Brain microvascular endothelial cell (primary cell): ENCODE measurements around the gene PYY.

Experiments
- DNase-seq: peaks from one replicate; pipeline ENCODE4 v3.0.0-alpha.2; 2020
- H3K27ac ChIP-seq: fragments of 250-450 bp; sonication (Bioruptor Pico); 2 replicates; pipeline ENCODE4 v1.5.1; 2020; ENCODE audit warnings: mild to moderate bottlenecking, moderate library complexity
- H3K27me3 ChIP-seq: fragments of 250-450 bp; sonication (Bioruptor Pico); replicated peaks from 2 replicates; pipeline ENCODE4 v1.5.1; 2020; ENCODE audit warnings: mild to moderate bottlenecking
- H3K36me3 ChIP-seq: fragments of 250-450 bp; sonication (Bioruptor Pico); replicated peaks from 2 replicates; pipeline ENCODE4 v1.5.1; 2020; ENCODE audit warnings: mild to moderate bottlenecking
- H3K4me3 ChIP-seq: 2 replicates; pipeline ENCODE4 v1.5.1; 2011; ENCODE audit warnings: low read depth, mild to moderate bottlenecking, control low read depth, low read length, moderate library complexity
- in situ Hi-C: cut with HindIII; loops from 2 replicates; pipeline ENCODE4 v1.10.0; 2017; ENCODE audit warnings: low sequenced_read_pairs, low pct_ligation_motif_present
- TF ChIP-seq, protein P1 (sequence below): IDR thresholded peaks from 2 replicates; pipeline ENCODE4 v1.5.1; 2011; ENCODE audit warnings: low read depth, mild to moderate bottlenecking, moderate library complexity, low read length, control low read depth, inconsistent platforms; ENCODE audit errors: missing control alignments

Gene PYY

DNA sequence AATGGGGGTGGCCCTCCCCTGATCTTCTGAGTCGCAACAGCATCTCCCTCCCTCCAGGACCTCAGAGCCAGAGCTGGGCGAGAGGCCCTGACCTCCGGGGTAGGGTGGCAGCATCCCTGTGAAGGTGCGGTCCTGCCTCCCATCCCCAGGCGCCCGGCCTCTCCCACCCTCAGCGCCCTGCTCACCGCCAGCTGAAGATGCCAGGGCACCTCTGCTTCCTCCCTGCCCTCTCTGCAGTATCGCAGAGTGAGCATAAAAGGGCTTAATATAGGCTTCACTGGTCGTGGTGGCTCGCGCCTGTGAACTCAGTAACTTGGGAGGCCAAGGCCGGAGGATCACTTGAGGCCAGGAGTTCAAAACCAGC is 35.7 kb downstream of the PYY start:
- TF ChIP-seq, protein P1, sequence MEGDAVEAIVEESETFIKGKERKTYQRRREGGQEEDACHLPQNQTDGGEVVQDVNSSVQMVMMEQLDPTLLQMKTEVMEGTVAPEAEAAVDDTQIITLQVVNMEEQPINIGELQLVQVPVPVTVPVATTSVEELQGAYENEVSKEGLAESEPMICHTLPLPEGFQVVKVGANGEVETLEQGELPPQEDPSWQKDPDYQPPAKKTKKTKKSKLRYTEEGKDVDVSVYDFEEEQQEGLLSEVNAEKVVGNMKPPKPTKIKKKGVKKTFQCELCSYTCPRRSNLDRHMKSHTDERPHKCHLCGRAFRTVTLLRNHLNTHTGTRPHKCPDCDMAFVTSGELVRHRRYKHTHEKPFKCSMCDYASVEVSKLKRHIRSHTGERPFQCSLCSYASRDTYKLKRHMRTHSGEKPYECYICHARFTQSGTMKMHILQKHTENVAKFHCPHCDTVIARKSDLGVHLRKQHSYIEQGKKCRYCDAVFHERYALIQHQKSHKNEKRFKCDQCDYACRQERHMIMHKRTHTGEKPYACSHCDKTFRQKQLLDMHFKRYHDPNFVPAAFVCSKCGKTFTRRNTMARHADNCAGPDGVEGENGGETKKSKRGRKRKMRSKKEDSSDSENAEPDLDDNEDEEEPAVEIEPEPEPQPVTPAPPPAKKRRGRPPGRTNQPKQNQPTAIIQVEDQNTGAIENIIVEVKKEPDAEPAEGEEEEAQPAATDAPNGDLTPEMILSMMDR, result no peak
- Histone ChIP-seq H3K4me3 (no peak overlapping the region), H3K36me3 (no peaks in the 10 kb centered on the region), H3K27ac (no peak overlapping the region), H3K27me3 (peaks cover 2% of the 10 kb centered on the region)
- DNase-seq, result no peak
- in situ Hi-C loops, result no loop called here

DNA sequence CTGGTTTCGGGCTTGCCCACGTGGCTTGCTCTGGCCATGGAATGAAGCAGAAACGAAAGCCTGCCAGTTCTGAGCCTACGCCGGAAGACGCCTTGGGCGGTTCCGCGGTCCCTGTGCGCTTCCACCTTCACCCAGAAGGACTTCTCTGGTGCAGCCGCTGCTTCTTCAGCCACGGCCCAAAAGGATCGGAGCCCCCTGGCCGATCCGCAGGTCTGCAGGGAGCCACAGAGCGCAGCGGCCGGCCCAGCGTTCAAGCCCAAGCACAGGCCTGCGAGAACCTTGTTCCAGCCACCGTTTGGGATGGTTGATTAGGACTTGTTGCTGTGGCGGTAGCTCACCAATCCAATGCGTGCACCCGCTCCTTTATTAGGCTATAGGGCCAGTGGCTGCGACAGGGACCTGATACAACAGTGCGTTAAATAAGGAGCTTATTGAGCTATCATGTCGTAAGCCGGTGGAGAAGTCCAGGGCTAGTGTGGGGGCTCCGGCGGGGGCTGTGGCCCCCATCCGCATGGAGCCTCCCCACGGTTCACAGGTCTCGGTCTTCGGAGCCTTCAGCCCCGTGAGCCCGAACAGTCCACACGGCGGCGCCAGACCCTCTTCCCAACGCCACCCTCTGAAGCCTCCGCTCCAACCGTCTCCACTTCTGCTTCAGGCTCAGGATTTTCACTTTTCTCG is 36.3 kb downstream of the PYY start:
- DNase-seq, result peak; percentile 11
- no peak overlapping the region for H3K27ac ChIP-seq
- peaks cover 2% of the 10 kb centered on the region for H3K27me3 ChIP-seq
- in situ Hi-C loops, result no loop called here
- TF ChIP-seq, protein P1, result peak; percentile 78
- no peaks in the 10 kb centered on the region for H3K36me3 ChIP-seq
- H3K4me3 ChIP-seq, result peak overlapping the region; percentile 3

DNA sequence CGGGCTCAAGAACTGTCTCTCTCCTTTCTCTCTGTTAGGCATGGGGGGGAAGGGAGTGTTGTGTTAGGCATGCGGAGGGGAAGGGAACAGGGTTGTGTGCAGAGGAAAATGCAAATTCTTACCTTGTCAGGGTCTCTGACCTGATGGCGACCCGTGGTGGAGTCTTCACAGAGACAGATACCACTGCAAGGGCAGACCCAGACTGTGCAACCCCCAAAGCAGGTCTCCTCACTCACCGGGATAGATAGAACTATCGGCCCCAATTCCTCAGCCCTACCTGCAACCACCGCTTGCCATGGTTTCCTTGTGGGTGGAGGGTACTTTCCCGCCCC is 36.8 kb downstream of the PYY start:
- no peak overlapping the region for H3K27ac ChIP-seq
- no peak overlapping the region for H3K4me3 ChIP-seq
- TF ChIP-seq, protein P1, result no peak
- H3K36me3 ChIP-seq, result no peaks in the 10 kb centered on the region
- peaks cover 2% of the 10 kb centered on the region for H3K27me3 ChIP-seq
- in situ Hi-C loops, result no loop called here
- DNase-seq, result no peak

DNA sequence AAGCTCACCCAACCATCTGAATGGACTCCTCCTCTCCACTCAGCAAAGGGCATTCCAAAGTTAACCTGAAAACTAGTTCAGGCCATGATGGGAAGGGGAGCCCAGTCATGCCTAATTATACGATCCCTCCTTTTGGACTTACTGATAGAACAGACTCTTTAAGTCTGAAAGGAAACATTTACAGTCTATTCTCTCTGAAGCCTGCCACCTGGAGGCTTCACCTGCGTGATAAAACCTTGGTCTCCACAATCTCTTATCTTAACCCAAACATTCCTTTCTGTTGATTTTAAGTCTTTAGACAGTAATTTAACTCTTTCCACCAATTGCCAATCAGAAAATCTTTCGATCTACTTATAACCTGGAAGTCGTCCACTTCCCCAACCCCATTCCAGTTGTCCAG is 37.4 kb downstream of the PYY start:
- peaks cover 2% of the 10 kb centered on the region for H3K27me3 ChIP-seq
- no peak overlapping the region for H3K27ac ChIP-seq
- in situ Hi-C loops, result no loop called here
- TF ChIP-seq, protein P1, result no peak
- no peaks in the 10 kb centered on the region for H3K36me3 ChIP-seq
- no peak for DNase-seq
- no peak overlapping the region for H3K4me3 ChIP-seq

DNA sequence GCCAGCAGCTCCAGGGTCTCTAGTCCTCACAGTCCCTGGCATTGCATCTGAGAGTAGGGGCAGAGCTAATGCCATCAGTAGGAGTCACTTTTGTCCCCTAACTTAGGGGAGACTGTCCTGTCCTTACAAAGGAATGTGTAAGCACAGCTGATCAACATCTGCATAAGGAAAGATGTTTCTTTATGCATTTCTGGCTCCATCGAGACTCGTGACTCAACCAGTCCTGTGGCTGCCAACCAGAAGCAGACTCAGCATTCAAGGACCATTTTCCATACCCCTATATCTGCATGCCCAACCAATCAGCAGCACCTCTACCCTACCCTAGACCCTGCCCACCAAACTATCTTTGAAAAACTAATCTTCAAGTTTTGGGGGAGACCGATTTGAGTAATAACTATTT is 38.2 kb downstream of the PYY start:
- H3K36me3 ChIP-seq, result no peaks in the 10 kb centered on the region
- H3K4me3 ChIP-seq, result no peak overlapping the region
- TF ChIP-seq, protein P1, result no peak
- H3K27me3 ChIP-seq, result peaks cover 2% of the 10 kb centered on the region
- DNase-seq, result no peak
- H3K27ac ChIP-seq, result no peak overlapping the region
- in situ Hi-C loops, result no loop called here

DNA sequence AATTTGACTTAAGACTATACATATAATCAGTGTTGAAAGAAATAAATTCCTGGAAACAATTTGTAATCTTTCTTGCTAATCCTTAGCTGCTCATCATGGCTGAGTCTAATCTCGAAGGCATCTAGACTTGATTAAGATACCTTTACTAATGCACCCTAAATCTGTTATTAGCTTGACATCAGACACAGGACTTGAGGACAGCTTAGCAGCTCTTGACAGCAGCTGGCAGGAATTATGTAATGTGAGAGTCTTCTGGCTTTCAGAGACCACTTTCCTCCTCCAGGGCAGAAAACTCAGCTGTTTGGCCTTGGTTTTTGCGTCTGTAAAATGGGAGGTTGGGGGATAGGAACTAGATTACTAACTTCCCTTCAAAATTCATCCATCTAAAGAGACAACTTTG is 39.3 kb downstream of the PYY start:
- H3K4me3 ChIP-seq, result no peak overlapping the region
- in situ Hi-C loops, result no loop called here
- TF ChIP-seq, protein P1, result no peak
- H3K27me3 ChIP-seq, result peaks cover 5% of the 10 kb centered on the region
- no peaks in the 10 kb centered on the region for H3K36me3 ChIP-seq
- no peak for DNase-seq
- no peak overlapping the region for H3K27ac ChIP-seq
